Measurements from ENCODE around the gene AGBL3.
"Not testable (repeated sequence)": the region's sequence is repeated elsewhere in the genome, so short reads cannot be mapped to it uniquely, and the experiment has no call there.

The AGBL3 gene

GRCh38 chr7:134963036-134963435 is 23.3 kb upstream of the AGBL3 start:
- no peak for DNase-seq

DNA sequence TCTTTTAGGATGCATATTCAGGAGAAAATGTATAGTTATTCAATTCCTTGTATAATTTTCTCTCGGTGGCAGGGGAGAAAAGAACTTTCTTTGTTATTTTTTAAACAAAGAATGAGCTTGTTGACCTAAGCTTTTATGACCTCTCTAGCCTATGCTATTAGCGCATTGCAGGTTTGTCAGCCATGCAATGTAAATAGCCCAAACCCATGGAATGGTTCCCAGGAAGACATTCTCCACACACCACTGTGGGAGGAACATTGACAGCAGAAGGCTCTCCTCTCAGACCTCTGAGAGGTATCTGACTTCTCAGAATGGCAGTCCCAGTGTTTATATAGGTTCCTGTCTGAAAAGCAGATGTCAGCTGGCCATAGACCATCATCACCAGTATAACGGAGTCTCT is 19.6 kb upstream of the AGBL3 start:
- DNase-seq, result no peak

DNA sequence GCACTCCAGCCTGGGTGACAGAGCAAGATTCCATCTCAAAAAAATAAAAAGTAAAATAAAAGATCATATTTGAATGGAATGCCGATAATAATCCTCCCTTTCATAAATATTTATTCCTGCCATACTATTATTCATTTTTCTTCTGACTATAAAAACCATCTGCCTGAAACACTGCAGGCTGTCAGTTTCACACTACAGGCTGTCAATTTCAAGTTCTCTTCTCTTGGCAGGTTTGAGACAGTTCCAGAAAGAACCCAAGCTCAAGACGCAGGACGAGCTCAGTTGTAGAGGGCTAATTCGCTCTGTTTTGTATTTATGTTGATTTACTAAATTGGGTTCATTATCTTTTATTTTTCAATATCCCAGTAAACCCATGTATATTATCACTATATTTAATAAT is 18.2 kb upstream of the AGBL3 start:
- DNase-seq, result no peak

- not testable (repeated sequence) for DNase-seq
These were observed 4.7 kb upstream of the AGBL3 start for GRCh38 chr7:134981645-134982044.

DNA sequence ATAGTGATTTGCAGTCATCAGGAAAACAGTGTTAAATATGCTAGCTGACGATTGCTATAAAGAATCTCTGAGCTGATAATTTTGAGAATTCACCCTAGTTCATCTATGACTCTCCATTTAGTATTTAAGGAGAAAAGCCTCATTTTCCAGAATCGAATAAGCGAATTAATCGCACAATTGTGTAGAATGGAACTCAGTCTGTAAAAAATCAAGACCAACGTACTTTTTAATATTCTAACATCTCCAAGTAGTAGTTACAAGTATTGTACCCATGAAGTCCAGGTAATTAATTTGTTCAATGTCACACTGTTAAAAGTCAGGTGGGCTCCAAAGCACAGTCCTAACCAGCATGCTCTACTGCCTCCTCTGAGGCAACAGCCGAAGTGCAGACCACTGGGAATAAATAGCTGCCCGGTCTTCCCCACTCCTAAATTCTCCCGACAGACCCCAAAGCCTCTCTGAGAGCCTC is 380 bp upstream of the AGBL3 start:
- DNase-seq, result no peak

GRCh38 chr7:134988161-134988560 is 1.9 kb downstream of the AGBL3 start:
- DNase-seq, result no peak

GRCh38 chr7:134991469-134992339 is 5.4 kb downstream of the AGBL3 start:
- DNase-seq, result no peak

- DNase-seq, result no peak
These were observed 6.4 kb downstream of the AGBL3 start for GRCh38 chr7:134992626-134993179.

- DNase-seq, result no peak
These were observed 7.7 kb downstream of the AGBL3 start for GRCh38 chr7:134993877-134994456.

- no peak for DNase-seq
These were observed 9.2 kb downstream of the AGBL3 start for GRCh38 chr7:134995239-134996096.

- no peak for DNase-seq
These were observed 9.8 kb downstream of the AGBL3 start for GRCh38 chr7:134996097-134996550.

GRCh38 chr7:134997214-134997885 is 11.0 kb downstream of the AGBL3 start:
- no peak for DNase-seq

- no peak for DNase-seq
These were observed 12.8 kb downstream of the AGBL3 start for GRCh38 chr7:134999136-134999535.

- no peak for DNase-seq
These were observed 15.3 kb downstream of the AGBL3 start for GRCh38 chr7:135001390-135002165.

- DNase-seq, result no peak
These were observed 25.9 kb downstream of the AGBL3 start for GRCh38 chr7:135012229-135012628.

- DNase-seq, result no peak
These were observed 37.3 kb downstream of the AGBL3 start for GRCh38 chr7:135023622-135024021.

- DNase-seq, result no peak
These were observed 48.9 kb downstream of the AGBL3 start for GRCh38 chr7:135035252-135035651.

DNA sequence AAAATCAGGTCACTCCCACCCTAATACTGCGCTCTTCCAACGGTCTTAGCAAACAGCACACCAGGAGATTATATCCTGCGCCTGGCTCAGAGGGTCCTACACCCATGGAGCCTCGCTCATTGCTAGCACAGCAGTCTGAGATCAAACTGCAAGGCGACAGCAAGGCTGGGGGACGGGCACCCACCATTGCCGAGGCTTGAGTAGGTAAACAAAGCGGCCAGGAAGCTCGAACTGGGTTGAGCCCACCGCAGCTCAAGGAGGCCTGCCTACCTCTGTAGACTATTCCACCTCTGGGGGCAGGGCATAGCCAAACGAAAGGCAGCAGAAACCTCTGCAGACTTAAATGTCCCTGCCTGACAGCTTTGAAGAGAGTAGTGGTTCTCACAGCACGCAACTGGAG is 80.7 kb downstream of the AGBL3 start:
- DNase-seq, result not testable (repeated sequence)

DNA sequence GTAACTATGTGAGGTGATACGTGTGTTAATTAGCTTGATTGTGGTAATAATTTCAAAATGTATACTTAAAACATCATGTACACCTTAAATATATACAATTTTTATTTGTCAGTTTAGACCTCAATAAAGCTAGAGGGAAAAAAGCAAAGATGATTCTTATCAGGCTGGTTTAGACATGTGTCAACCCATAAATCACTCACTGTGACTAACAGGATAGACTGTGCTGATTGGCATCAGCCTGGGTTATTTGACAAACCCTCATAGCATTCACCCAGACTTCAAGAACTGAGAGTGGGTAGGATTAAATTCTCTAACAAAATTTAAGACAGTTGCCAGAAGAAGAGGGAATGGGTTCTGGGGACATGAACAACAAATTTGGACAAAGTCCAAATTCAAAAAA is 87.8 kb downstream of the AGBL3 start:
- no peak for DNase-seq

DNA sequence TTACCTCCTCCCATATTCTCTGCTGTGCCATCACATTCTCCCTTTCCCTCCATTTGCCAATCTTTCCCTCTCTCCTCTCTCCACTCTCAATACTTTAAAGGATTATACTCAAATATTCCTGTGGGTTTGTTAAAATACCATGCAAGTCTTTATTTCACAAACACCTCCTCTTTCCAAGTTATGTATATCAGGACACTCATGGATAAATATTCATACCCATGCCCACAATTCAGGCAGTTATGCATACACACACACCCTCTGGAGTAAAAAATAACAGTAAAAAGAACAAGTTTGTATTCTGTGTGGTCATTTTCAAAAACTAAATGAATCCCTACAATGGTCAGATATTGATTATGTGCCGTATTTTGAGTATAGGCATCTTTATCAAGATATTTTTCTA is 88.2 kb downstream of the AGBL3 start:
- DNase-seq, result no peak

All from hypothalamus (tissue), 51 donors.